T-helper 2 cell (primary cell): ENCODE results near the gene SELENOK.
"Not testable (repeated sequence)": the region's sequence is repeated elsewhere in the genome, so short reads cannot be mapped to it uniquely, and the experiment has no call there.

Source experiments
- DNase-seq, 5 experiments: peaks; one replicate each; pipeline versions ENCODE4 v3.0.0 to v3.0.0-alpha.2; 2012 to 2022
- total RNA-seq, 2 donors: gene quantifications; one replicate each; lab custom pipeline; 2026; lab: John Stamatoyannopoulos, UW

SELENOK gene
- 127 to 156 reads per million in 2 donors for total RNA-seq

GRCh38 chr3:53891497-53892285 is at the start of gene SELENOK:
SELENOK (minus strand) TSS chr3:53891859.
- DNase-seq, result peak; percentile 86 to 100 (median 96)

- DNase-seq, result no peak
Measured at GRCh38 chr3:53941184-53941583, 49.5 kb upstream of the SELENOK start.

GRCh38 chr3:53940623-53941022 is 49.0 kb upstream of the SELENOK start:
- no peak for DNase-seq

- no peak for DNase-seq
Measured at GRCh38 chr3:53939813-53940212, 48.2 kb upstream of the SELENOK start.

GRCh38 chr3:53939086-53939582 is 47.5 kb upstream of the SELENOK start:
- DNase-seq, result no peak

GRCh38 chr3:53938645-53939044 is 47.0 kb upstream of the SELENOK start:
- peak in 1 of 5 experiments; percentile 51 for DNase-seq

GRCh38 chr3:53936347-53936746 is 44.7 kb upstream of the SELENOK start:
- no peak for DNase-seq

GRCh38 chr3:53935283-53935901 is 43.7 kb upstream of the SELENOK start:
- DNase-seq, result no peak

- not testable (repeated sequence) for DNase-seq
Measured at GRCh38 chr3:53927208-53927872, 35.7 kb upstream of the SELENOK start.

- peak in 1 of 5 experiments; percentile 54 for DNase-seq
Measured at GRCh38 chr3:53921296-53921695, 29.6 kb upstream of the SELENOK start.

- no peak for DNase-seq
Measured at GRCh38 chr3:53919741-53920140, 28.1 kb upstream of the SELENOK start.

GRCh38 chr3:53913401-53913800 is 21.7 kb upstream of the SELENOK start:
- no peak for DNase-seq

- no peak for DNase-seq
Measured at GRCh38 chr3:53902711-53903110, 11.1 kb upstream of the SELENOK start.

GRCh38 chr3:53902067-53902466 is 10.4 kb upstream of the SELENOK start:
- DNase-seq, result no peak

GRCh38 chr3:53900666-53901331 is 9.1 kb upstream of the SELENOK start:
- no peak for DNase-seq

GRCh38 chr3:53899750-53900149 is 8.1 kb upstream of the SELENOK start:
- no peak for DNase-seq

GRCh38 chr3:53892286-53892637 is 603 bp upstream of the SELENOK start:
- DNase-seq, result no peak

- peak in 4 of 5 experiments; percentile 5 to 86 (median 62) for DNase-seq
Measured at GRCh38 chr3:53890726-53891475, 758 bp downstream of the SELENOK start.

- no peak for DNase-seq
Measured at GRCh38 chr3:53888232-53888631, 3.4 kb downstream of the SELENOK start.

- DNase-seq, result no peak
Measured at GRCh38 chr3:53887446-53887845, 4.2 kb downstream of the SELENOK start.

- DNase-seq, result no peak
Measured at GRCh38 chr3:53885239-53885638, 6.4 kb downstream of the SELENOK start.

- DNase-seq, result no peak
Measured at GRCh38 chr3:53884623-53885022, 7.0 kb downstream of the SELENOK start.
